Measurements from ENCODE around the gene GSTM2.

The GSTM2 gene

GRCh38 chr1:109667452-109668122 lies at the start of gene GSTM2:
Gene GSTM2 (plus strand): TSS chr1:109668057. CDS start chr1:109668116, 59 bp downstream.
- H3K4me3 ChIP-seq (ENCODE audit: low read depth, low read length), result peak within 1 kb of the TSS; percentile 54
- TF ChIP-seq CTCF (IDR thresholded peaks at IDR 0.05; ENCODE audit: low read depth, low read length), result no peak
- DNase-seq, result peak; percentile 98

GRCh38 chr1:109618661-109619575 lies 48.9 kb upstream of the GSTM2 start:
- Histone ChIP-seq H3K27me3 (ENCODE audit: insufficient read depth, low read depth, severe bottlenecking) (no peaks in the 10 kb centered on the region), H3K4me3 (ENCODE audit: low read depth, low read length) (peak overlapping the region; percentile 94), H3K27ac (peak overlapping the region; percentile 75), H3K36me3 (peaks cover 9% of the 10 kb centered on the region), H3K9me3 (ENCODE audit: severe bottlenecking) (no peaks in the 10 kb centered on the region)
- no peak for DNase-seq
- TF ChIP-seq CTCF (IDR thresholded peaks at IDR 0.05; ENCODE audit: low read depth, low read length), result no peak

More at GRCh38 chr1:109667452-109668122, at the start of gene GSTM2:
- H3K27ac ChIP-seq, result no peak within 1 kb of the TSS
- no peaks in the 10 kb centered on the region for H3K9me3 ChIP-seq (ENCODE audit: severe bottlenecking)
- H3K36me3 ChIP-seq, result no peaks in the 10 kb centered on the region
- H3K27me3 ChIP-seq (ENCODE audit: insufficient read depth, low read depth, severe bottlenecking), result no peaks in the 10 kb centered on the region

GRCh38 chr1:109619576-109620400 lies 48.1 kb upstream of the GSTM2 start, which contains the start of the genes AMPD2 and GNAT2:
Gene AMPD2 (plus strand): TSS chr1:109619837. CDS start chr1:109621176, 1,339 bp downstream.
Gene GNAT2 (minus strand): TSS chr1:109619616. CDS start chr1:109612870, 6,746 bp downstream.
- TF ChIP-seq CTCF (IDR thresholded peaks at IDR 0.05; ENCODE audit: low read depth, low read length), result no peak
- H3K4me3 ChIP-seq (ENCODE audit: low read depth, low read length), result peak within 1 kb of the TSS; percentile 94
- peaks cover 10% of the 10 kb centered on the region for H3K36me3 ChIP-seq
- peak; percentile 90 for DNase-seq
- H3K9me3 ChIP-seq (ENCODE audit: severe bottlenecking), result no peaks in the 10 kb centered on the region
- H3K27me3 ChIP-seq (ENCODE audit: insufficient read depth, low read depth, severe bottlenecking), result no peaks in the 10 kb centered on the region
- H3K27ac ChIP-seq, result peak within 1 kb of the TSS; percentile 75

GRCh38 chr1:109620401-109620791 lies 47.5 kb upstream of the GSTM2 start:
- H3K4me3 ChIP-seq (ENCODE audit: low read depth, low read length), result peak overlapping the region; percentile 94
- DNase-seq, result no peak
- TF ChIP-seq CTCF (IDR thresholded peaks at IDR 0.05; ENCODE audit: low read depth, low read length), result no peak
- H3K36me3 ChIP-seq, result peaks cover 15% of the 10 kb centered on the region
- H3K9me3 ChIP-seq (ENCODE audit: severe bottlenecking), result no peaks in the 10 kb centered on the region
- H3K27ac ChIP-seq, result peak overlapping the region; percentile 75
- H3K27me3 ChIP-seq (ENCODE audit: insufficient read depth, low read depth, severe bottlenecking), result no peaks in the 10 kb centered on the region

GRCh38 chr1:109620841-109621286 lies 47.0 kb upstream of the GSTM2 start:
- no peaks in the 10 kb centered on the region for H3K27me3 ChIP-seq (ENCODE audit: insufficient read depth, low read depth, severe bottlenecking)
- H3K27ac ChIP-seq, result peak overlapping the region; percentile 75
- peaks cover 20% of the 10 kb centered on the region for H3K36me3 ChIP-seq
- H3K9me3 ChIP-seq (ENCODE audit: severe bottlenecking), result no peaks in the 10 kb centered on the region
- no peak for TF ChIP-seq CTCF (IDR thresholded peaks at IDR 0.05; ENCODE audit: low read depth, low read length)
- peak; percentile 95 for DNase-seq
- H3K4me3 ChIP-seq (ENCODE audit: low read depth, low read length), result peak overlapping the region; percentile 94
